Measurements from ENCODE around the gene AREL1. TPM values are rescaled to one million over a fixed set of nuclear protein-coding genes. Genes with fewer than 3 reads are reported as not detected.

Gene AREL1
- polyA plus RNA-seq, 1 donor (not counting 4 experiments of a cell fraction or from before 2014, with no cell fraction given), result 31.2 TPM

GRCh38 chr14:74654931-74655330 is 57.9 kb downstream of the AREL1 start:
- Histone ChIP-seq H3K36me3 (ENCODE audit: control insufficient read depth in 2 of 2, extremely low read depth in 1 of 2, insufficient read depth in 2 of 2, low read length in 2 of 2) (peaks cover 0 to 6% of the 10 kb centered on the region in 2 experiments), H3K9ac (ENCODE audit: control insufficient read depth, extremely low read depth, insufficient read depth, low read length) (no peak overlapping the region), H3K27ac (ENCODE audit: control insufficient read depth, insufficient read depth, low read length) (no peak overlapping the region), H3K9me1 (ENCODE audit: control insufficient read depth, extremely low read depth, insufficient read depth, low read length) (no peaks in the 10 kb centered on the region), H3K4me2 (ENCODE audit: control insufficient read depth, extremely low read depth, insufficient read depth, low read depth, low read length) (no peak overlapping the region), H4K20me1 (ENCODE audit: control insufficient read depth, extremely low read depth, insufficient read depth, low read length) (no peaks in the 10 kb centered on the region), H3K4me3 (ENCODE audit: control insufficient read depth in 2 of 3, extremely low read depth in 1 of 3, insufficient read depth in 2 of 3, low read depth in 1 of 3, low read length in 3 of 3) (no peak overlapping the region), H3K79me2 (ENCODE audit: control insufficient read depth, insufficient read depth, low read length) (no peaks in the 10 kb centered on the region), H2AFZ (ENCODE audit: control insufficient read depth, low read length) (no peak overlapping the region), H3K4me1 (ENCODE audit: control insufficient read depth, extremely low read depth, insufficient read depth, low read length) (peaks cover 35% of the 10 kb centered on the region), H3K27me3 (ENCODE audit: control insufficient read depth, extremely low read depth, insufficient read depth, low read length) (no peaks in the 10 kb centered on the region), H3K9me3 (ENCODE audit: control insufficient read depth, low read depth, low read length) (no peaks in the 10 kb centered on the region)
- dilution Hi-C loops (cut with MboI; ENCODE audit: extremely low pct_ligation_motif_present, low sequenced_read_pairs), result no loop called here
- no peak for TF ChIP-seq EZH2 (IDR thresholded peaks at IDR 0.05; ENCODE audit: low read length)
- TF ChIP-seq CTCF (optimal IDR thresholded peaks at IDR 0.05 in 1 of 3, IDR thresholded peaks at IDR 0.05 in 1 of 3, conservative IDR thresholded peaks at IDR 0.05 in 1 of 3; ENCODE audit: extremely low read depth in 1 of 3, insufficient read depth in 2 of 3, low read length in 3 of 3), result no peak
- no peak for FAIRE-seq
- DNase-seq (ENCODE audit: low read depth, low spot score), result no peak

GRCh38 chr14:74653386-74654138 is 59.3 kb downstream of the AREL1 start:
- no peak overlapping the region for H3K4me2 ChIP-seq (ENCODE audit: control insufficient read depth, extremely low read depth, insufficient read depth, low read depth, low read length)
- no peak for FAIRE-seq
- no peaks in the 10 kb centered on the region for H3K79me2 ChIP-seq (ENCODE audit: control insufficient read depth, insufficient read depth, low read length)
- no peaks in the 10 kb centered on the region for H3K27me3 ChIP-seq (ENCODE audit: control insufficient read depth, extremely low read depth, insufficient read depth, low read length)
- no peak for DNase-seq (ENCODE audit: low read depth, low spot score)
- H3K9me1 ChIP-seq (ENCODE audit: control insufficient read depth, extremely low read depth, insufficient read depth, low read length), result no peaks in the 10 kb centered on the region
- H3K9ac ChIP-seq (ENCODE audit: control insufficient read depth, extremely low read depth, insufficient read depth, low read length), result no peak overlapping the region
- peaks cover 37% of the 10 kb centered on the region for H3K4me1 ChIP-seq (ENCODE audit: control insufficient read depth, extremely low read depth, insufficient read depth, low read length)
- H2AFZ ChIP-seq (ENCODE audit: control insufficient read depth, low read length), result no peak overlapping the region
- no peaks in the 10 kb centered on the region for H4K20me1 ChIP-seq (ENCODE audit: control insufficient read depth, extremely low read depth, insufficient read depth, low read length)
- no peaks in the 10 kb centered on the region for H3K9me3 ChIP-seq (ENCODE audit: control insufficient read depth, low read depth, low read length)
- no peak overlapping the region for H3K27ac ChIP-seq (ENCODE audit: control insufficient read depth, insufficient read depth, low read length)
- H3K36me3 ChIP-seq (ENCODE audit: control insufficient read depth in 2 of 2, extremely low read depth in 1 of 2, insufficient read depth in 2 of 2, low read length in 2 of 2), result peaks cover 0 to 5% of the 10 kb centered on the region in 2 experiments
- dilution Hi-C loops (cut with MboI; ENCODE audit: extremely low pct_ligation_motif_present, low sequenced_read_pairs), result no loop called here
- no peak overlapping the region for H3K4me3 ChIP-seq (ENCODE audit: control insufficient read depth in 2 of 3, extremely low read depth in 1 of 3, insufficient read depth in 2 of 3, low read depth in 1 of 3, low read length in 3 of 3)
- TF ChIP-seq CTCF (optimal IDR thresholded peaks at IDR 0.05 in 1 of 3, IDR thresholded peaks at IDR 0.05 in 1 of 3, conservative IDR thresholded peaks at IDR 0.05 in 1 of 3; ENCODE audit: extremely low read depth in 1 of 3, insufficient read depth in 2 of 3, low read length in 3 of 3) (no peak), EZH2 (IDR thresholded peaks at IDR 0.05; ENCODE audit: low read length) (no peak)

Measured in keratinocyte (primary cell).